ENCODE results near the gene PYROXD2.

The PYROXD2 gene

GRCh38 chr10:98390406-98390805, 24.6 kb downstream of the PYROXD2 start:
- no peak for DNase-seq (ENCODE audit: low read depth)

DNA sequence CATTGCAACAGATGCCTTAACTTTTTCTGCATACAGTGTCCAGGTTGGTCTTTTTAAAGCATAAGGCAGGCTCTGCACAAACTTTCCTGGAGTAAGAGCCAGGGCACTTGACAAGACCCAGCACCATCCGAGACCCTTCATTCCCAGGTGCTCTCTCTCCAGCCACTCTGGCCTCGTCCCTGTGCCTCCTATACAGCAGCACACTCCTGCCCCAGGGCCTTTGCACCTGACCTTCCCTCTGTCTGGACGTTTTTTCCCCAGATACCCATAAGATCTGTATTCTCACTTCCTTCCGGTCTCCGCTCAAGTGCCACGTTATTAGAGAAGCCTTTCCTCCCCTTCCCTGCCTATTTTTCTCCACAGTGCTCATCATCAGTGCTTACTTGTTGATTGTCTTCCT, 25.6 kb downstream of the PYROXD2 start:
- DNase-seq (ENCODE audit: low read depth) = no peak

DNA sequence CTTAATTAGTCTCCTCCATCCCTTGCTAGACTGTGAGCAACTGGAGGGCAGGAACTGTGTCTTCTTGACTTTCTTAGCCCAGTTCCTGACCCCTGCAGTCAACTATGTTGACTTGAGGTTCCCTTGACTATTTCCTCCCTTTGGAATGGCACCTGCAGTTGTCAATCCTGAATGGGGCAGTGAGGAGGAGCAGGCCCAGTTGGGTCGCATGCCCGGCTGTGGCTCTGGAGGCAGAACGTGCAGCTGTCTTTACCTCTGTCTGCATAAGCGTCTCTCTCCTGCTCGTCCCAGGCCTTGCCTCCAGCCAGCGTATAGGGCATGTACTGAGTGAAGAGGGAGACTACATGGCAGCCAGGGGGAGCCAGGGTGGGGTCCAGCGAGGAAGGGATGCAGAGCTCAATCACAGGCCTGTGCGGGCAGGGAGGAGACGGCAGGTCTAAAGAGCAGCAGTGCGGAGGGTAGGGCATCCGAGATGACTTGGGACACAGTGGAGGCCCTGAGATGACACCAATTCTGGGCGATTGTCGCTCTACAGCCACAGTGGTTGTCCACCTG, 26.8 kb downstream of the PYROXD2 start:
- no peak for DNase-seq (ENCODE audit: low read depth)

DNA sequence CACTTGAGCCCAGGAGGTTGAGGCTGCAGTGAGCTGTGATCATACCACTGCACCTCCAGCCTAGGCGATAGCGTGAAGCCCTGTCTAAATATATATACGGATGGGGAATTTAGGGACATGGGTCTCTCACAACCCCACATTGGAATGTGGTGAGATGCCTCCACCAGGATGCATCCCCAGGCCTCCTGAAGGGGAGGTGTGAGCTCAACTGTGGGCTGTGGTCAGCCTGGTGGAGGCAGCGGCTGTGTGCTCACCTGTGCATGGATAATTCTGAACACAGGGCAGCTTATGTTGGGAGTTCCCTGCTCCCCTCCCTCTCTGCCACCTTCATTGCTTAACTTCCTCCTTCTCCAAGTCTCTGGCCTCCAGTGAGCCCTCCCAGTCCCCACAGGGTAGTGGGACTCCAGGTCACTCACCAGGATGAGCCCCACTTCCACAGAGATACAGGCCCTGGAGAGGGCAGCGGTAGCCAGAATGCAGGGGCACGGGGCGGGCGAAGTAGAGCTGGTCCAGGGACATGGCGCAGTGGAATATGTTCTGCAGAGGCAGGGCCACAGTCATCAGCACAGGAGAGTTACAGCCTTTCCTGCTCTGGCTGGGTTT, 30.4 kb downstream of the PYROXD2 start:
- DNase-seq (ENCODE audit: low read depth) = no peak

DNA sequence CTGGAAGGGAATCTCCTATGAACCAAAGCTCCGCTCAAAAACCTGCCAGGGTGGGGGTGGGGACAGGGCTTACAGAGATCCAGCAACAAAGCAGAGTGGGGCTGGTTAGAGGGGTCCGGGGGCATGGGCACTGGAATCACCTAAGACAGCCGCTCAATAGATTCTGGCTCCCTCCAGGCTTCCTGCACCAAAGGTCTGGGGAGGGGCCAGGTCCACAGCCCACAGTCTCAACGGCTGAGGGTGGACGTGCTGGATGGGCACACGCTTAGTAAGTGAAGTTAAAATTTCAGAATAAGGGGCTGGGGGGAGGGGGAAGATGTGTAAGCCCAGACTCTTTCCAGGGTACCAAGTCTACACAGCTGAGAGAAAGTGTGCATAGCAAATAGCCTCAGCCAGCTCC, 31.1 kb downstream of the PYROXD2 start:
- DNase-seq (ENCODE audit: low read depth) = no peak

DNA sequence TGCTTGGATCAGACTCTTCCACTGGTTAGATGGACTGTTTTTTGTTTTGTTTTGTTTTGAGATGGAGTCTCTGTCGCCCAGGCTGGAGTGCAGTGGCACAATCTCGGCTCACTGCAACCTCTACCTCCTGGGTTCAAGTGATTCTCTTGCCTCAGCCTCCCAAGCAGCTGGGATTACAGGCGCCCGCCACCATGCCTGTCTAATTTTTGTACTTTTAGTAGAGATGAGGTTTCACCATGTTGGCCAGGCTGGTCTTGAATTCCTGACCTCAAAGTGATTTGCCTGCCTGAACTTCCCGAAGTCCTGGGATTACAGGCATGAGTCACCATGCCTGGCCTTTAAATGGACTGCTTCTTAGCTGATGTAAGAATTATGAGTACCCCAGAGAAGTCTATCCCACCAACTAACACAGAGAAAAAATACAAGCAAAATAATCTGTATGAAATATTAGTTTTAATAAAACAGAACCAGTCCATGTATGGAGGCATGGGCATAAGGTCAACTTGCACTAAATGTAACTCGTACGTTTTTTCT, 31.8 kb downstream of the PYROXD2 start:
- peak; percentile 92 for DNase-seq (ENCODE audit: low read depth)

- DNase-seq (ENCODE audit: low read depth) = peak; percentile 64
Observed at GRCh38 chr10:98382691-98383101, 32.3 kb downstream of the PYROXD2 start.

DNA sequence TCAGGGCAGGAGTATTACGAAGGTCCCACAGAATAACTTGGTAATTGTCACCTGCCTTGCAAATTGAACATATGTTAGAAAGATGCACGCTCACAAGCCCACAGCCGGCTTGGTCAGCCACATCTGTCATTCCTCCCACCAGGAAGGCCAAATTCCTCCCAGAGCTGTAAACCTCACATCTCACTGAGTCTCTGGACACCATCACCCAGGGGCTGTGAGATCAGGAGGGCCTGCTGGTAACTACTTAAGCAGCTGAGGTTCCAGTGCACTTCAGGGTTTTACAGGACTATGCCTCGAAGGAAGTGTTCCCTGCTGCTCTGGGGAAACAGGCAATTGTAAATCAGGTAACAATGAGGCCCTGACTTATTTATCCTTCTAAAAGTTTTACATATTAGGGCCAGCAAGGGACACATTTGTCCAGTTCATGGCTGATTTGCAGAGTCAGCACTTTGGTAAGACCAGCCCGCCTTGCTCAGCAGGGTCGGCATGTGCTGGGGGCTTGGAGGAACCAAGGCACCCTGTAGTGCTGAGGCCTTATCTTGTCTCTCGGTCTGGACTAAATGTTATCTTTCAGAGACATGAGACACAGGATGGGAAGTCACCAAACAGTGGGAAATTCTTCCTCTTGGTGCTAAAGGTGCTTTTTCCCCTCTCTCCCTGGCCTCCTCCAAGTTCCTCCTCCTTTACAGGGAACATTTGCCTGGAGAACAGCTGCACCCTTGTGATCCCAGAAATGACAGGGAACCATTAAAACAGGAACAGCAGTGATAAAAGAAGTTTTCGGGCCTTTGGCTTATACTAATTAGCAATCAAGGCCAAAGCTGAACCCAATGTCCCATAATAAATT, 34.3 kb downstream of the PYROXD2 start:
- DNase-seq (ENCODE audit: low read depth) = no peak

GRCh38 chr10:98378722-98379121, 36.3 kb downstream of the PYROXD2 start:
- DNase-seq (ENCODE audit: low read depth) = peak; percentile 40

GRCh38 chr10:98377536-98377935, 37.4 kb downstream of the PYROXD2 start:
- DNase-seq (ENCODE audit: low read depth) = no peak

DNA sequence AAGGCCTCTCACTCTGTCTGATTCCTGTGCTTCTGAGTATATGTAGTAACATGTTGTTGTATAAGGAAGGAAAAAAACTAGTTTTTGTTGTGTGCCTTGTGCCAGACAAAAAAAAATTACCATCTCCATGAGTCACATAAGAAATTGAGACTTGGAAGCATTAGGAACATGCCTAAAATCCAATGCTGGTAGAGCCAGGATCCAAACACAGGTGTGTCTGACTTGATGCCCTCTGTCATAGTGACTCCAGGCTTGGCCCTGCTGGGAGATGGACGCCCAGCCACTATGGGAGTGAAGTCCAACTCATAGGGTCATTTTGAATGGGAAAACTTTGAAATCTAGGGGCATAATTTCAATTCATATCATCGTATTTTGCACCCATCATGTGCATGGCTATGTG, 38.0 kb downstream of the PYROXD2 start:
- DNase-seq (ENCODE audit: low read depth) = no peak

DNA sequence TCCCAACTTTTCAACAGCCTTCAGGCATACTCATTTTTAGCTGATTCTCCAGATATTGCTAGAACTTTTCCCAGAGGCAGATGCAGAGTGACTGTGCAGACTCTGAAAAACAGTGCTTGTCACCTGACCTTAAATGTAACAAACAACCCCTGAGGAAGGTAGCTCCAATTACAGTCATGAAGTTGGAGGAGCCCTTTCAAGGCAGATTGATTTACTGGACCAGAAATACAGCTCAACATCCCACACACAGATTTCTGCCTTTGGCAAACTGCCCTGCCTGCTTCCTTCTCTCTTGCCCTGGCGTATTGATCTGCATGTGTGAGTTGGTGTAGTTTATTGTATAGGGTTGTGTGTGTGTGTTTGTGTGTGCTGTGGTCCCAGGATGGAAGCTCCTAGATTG, 38.5 kb downstream of the PYROXD2 start:
- no peak for DNase-seq (ENCODE audit: low read depth)

DNA sequence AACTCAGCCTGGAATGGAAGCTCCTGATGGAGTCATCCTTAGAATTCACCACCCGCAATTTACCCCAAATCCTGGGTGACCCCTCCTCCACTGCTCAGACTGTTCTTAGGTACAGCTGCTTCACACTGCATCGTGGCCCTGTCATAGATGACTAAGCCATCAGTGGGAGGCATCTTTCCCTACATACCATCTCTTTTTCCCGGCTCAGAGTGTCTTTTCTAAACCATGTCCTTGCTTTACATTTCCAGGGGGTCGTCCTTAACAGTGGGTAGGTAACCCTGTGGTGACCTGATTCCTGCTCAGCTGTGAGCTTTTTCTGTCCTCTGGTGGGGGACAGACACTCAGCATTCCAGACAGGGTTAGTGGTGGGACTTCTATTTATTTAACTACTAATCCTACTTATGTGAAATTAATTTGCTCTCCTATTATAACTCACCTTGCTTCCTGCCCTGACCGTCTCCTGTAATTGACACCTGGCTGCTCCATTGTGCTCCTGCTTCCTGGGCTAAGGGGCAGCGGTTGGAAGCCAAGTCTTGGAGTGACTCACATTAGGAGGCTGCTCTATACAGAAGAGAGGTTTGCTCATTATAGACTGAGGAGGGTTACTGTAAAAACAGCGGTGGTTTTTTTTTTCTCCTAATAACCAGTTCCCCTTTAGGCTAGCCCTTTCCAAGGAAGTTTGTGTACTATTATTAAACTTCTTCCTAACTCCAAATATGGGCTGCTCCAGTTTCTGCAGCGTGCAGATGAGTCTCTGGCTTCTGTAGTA, 40.6 kb downstream of the PYROXD2 start:
- DNase-seq (ENCODE audit: low read depth) = peak; percentile 90

GRCh38 chr10:98373260-98374040, 41.5 kb downstream of the PYROXD2 start:
- no peak for DNase-seq (ENCODE audit: low read depth)

- no peak for DNase-seq (ENCODE audit: low read depth)
Observed at GRCh38 chr10:98370831-98371820, 43.9 kb downstream of the PYROXD2 start.

- DNase-seq (ENCODE audit: low read depth) = no peak
Observed at GRCh38 chr10:98369801-98370200, 45.2 kb downstream of the PYROXD2 start.

GRCh38 chr10:98368644-98369043, 46.3 kb downstream of the PYROXD2 start:
- DNase-seq (ENCODE audit: low read depth) = no peak

GRCh38 chr10:98367604-98368451, 47.2 kb downstream of the PYROXD2 start:
- DNase-seq (ENCODE audit: low read depth) = no peak

- DNase-seq (ENCODE audit: low read depth) = no peak
Observed at GRCh38 chr10:98366062-98366530, 48.9 kb downstream of the PYROXD2 start.
